ENCODE data around the gene CNOT11.

CNOT11 gene

GRCh38 chr2:101251844-101252407 is 760 bp upstream of the CNOT11 start:
- no peak for DNase-seq
- Histone ChIP-seq H3K36me3 (0 out of 2 replicates have a peak, but pooled peaks cover 3% of the 10 kb centered on the region), H3K4me1 (no peaks in the 10 kb centered on the region), H3K9me3 (no peaks in the 10 kb centered on the region), H3K27me3 (no peaks in the 10 kb centered on the region), H3K4me3 (ENCODE audit: low read depth, low read length) (peak overlapping the region; percentile 64)
- no peak; the same call in 1 of the 2 replicates for TF ChIP-seq CTCF (IDR thresholded peaks at IDR 0.05; ENCODE audit: low read depth, low read length)

- Histone ChIP-seq H3K9me3 (no peaks in the 10 kb centered on the region), H3K4me3 (ENCODE audit: low read depth, low read length) (peak overlapping the region; percentile 81), H3K4me1 (no peaks in the 10 kb centered on the region), H3K27me3 (no peaks in the 10 kb centered on the region), H3K36me3 (0 out of 2 replicates have a peak, but pooled peaks cover 3% of the 10 kb centered on the region)
- TF ChIP-seq CTCF (IDR thresholded peaks at IDR 0.05; ENCODE audit: low read depth, low read length) = no peak
- peak; percentile 35 for DNase-seq
These were observed 472 bp downstream of the CNOT11 start for GRCh38 chr2:101253013-101253702.

DNA sequence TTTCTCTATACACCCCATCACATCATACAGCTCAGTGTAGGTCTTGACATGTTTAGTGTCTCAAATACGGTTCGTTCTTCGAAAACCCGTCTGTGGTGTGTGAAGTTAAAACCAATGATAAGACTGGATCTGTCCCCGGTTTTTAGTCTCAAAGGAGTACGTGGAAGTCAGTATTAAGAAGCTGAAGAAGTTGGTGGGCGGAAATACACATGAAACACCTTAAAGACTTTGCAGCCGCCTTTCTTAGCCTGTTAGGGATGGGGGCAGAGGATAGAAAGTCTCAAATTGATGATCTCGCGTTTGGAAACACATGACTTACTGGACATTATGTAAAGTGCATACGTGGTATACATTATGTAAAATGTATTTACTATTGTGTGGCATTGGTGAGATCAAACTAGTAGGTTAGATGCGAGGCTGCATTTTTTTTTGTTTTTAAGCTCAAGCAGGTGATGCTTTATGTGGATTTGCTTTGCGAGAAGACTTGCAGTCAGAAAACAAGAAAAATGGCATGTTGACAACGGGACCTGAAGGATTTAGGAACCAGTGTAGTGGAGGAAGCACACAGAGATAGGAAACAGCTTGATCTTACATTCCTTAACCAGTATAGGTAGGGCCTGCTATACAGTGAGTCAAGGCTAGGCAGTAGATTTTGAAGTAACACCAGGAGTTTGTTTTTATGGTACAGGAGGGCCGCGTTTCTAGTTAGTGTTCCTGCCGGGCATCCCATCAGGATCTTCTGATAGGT is 1.2 kb downstream of the CNOT11 start:
- DNase-seq = no peak
- no peaks in the 10 kb centered on the region for H3K4me1 ChIP-seq
- TF ChIP-seq CTCF (IDR thresholded peaks at IDR 0.05; ENCODE audit: low read depth, low read length) = no peak
- no peaks in the 10 kb centered on the region for H3K27me3 ChIP-seq
- H3K36me3 ChIP-seq = 0 out of 2 replicates have a peak, but pooled peaks cover 3% of the 10 kb centered on the region
- no peaks in the 10 kb centered on the region for H3K9me3 ChIP-seq
- peak overlapping the region; percentile 81 for H3K4me3 ChIP-seq (ENCODE audit: low read depth, low read length)

DNA sequence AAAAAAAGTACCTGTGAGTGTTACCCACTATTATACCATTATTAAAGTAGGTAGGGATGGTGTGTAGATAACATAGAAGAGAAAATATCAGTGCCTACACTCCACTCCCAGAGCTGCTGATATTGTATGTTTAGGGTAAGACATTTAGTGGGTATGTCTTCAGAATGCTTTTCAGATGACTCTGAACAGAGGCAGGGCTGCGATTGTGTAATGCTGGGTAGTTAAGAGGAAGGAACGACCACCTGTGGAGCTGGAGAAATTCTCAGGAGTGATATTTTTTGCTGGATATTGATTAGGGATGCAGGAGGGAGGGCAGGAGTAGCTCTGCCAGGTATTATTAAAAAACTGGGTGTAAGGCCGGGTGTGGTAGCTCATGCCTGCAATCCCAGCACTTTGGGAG is 2.8 kb downstream of the CNOT11 start:
- H3K4me3 ChIP-seq (ENCODE audit: low read depth, low read length) = no peak overlapping the region
- DNase-seq = no peak
- H3K9me3 ChIP-seq = no peaks in the 10 kb centered on the region
- H3K27me3 ChIP-seq = no peaks in the 10 kb centered on the region
- H3K4me1 ChIP-seq = no peaks in the 10 kb centered on the region
- 0 out of 2 replicates have a peak, but pooled peaks cover 3% of the 10 kb centered on the region for H3K36me3 ChIP-seq
- no peak for TF ChIP-seq CTCF (IDR thresholded peaks at IDR 0.05; ENCODE audit: low read depth, low read length)

GRCh38 chr2:101256316-101256715 is 3.6 kb downstream of the CNOT11 start:
- no peak overlapping the region for H3K4me3 ChIP-seq (ENCODE audit: low read depth, low read length)
- H3K4me1 ChIP-seq = no peaks in the 10 kb centered on the region
- no peaks in the 10 kb centered on the region for H3K27me3 ChIP-seq
- no peak for DNase-seq
- H3K36me3 ChIP-seq = 0 out of 2 replicates have a peak, but pooled peaks cover 3% of the 10 kb centered on the region
- no peak for TF ChIP-seq CTCF (IDR thresholded peaks at IDR 0.05; ENCODE audit: low read depth, low read length)
- H3K9me3 ChIP-seq = no peaks in the 10 kb centered on the region
